GM23248 (cell line): ENCODE measurements around the gene CAMK1.

Experiments
- EZH2 ChIP-seq: fragments of 200-600 bp; sonication (generic); IDR thresholded peaks from 2 replicates; pipeline ENCODE4 v1.6.1; 2018; ENCODE audit warnings: antibody characterized with exemption, mild to moderate bottlenecking; ENCODE audit not compliant: insufficient read depth, poor library complexity, severe bottlenecking
- EZH2phosphoT487 ChIP-seq: fragments of 200-600 bp; sonication (generic); IDR thresholded peaks from 2 replicates; pipeline ENCODE4 v1.6.1; 2018; ENCODE audit warnings: antibody characterized with exemption, moderate library complexity, mild to moderate bottlenecking, low read depth; ENCODE audit not compliant: insufficient read depth

DNA sequence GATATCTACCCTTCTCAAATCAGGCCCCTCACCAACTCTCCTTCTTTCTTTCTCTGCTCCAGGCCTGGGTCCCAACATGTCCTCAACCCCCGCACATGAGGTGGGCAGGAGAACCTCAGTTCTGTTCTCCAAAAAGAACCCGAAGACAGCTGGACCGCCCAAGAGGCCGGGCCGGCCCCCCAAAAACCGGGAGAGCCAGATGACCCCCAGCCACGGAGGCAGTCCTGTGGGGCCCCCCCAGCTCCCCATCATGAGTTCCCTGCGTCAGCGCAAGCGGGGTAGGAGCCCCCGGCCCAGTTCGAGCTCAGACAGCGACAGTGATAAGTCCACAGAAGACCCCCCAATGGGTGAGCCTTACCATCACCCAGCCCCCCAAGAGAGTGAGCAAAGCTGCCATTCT lies 25.6 kb downstream of the CAMK1 start:
- TF ChIP-seq EZH2phosphoT487 (no peak), EZH2 (no peak)
